GM20000 (cell line): ENCODE data around the gene ACKR4.
"Not testable (repeated sequence)": the region's sequence is repeated elsewhere in the genome, so short reads cannot be mapped to it uniquely, and the experiment has no call there.

Source experiments
- DNase-seq: peaks from one replicate; pipeline ENCODE4 v3.0.0; 2012; ENCODE audit warnings: low spot score
- TF ChIP-seq, protein P1 (sequence below): IDR thresholded peaks from 2 replicates; pipeline ENCODE4 v1.5.1; 2012; ENCODE audit warnings: mild to moderate bottlenecking, control low read depth; ENCODE audit errors: extremely low read depth, missing control alignments

The ACKR4 gene

DNA sequence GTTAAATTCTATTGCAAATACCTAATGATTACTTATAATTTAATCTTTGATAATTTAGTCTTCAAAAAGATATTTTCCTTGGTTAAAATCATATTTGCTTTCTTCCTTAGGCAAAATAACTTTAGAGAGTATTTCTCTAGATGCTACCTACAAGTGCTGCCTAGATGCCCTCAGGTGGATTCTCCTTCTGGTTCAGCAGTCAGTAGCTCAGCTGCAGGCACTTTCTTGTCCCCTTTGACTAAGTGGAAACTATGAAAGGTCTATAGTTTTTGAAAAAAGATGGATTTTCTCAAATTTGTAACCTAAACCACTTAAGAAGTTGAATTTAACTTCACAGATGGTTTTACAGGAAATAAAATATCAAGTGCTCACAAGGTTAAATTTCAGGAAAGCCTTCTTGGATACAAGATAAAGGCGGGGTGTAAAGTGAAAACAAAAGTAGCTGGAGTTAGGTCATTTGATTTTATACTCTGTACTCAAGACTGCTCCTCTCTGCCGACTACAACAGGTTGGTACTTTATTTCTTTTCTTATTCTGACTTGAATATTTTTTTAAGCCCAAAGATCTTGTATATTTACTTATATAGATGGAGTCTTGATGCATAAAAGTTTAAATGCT, at the start of gene ACKR4:
Gene ACKR4, plus strand, starts transcription at position 455 of the 618 bp plus-strand sequence. CDS start 3,128 bp downstream, outside the sequence.
- TF ChIP-seq, protein P1, sequence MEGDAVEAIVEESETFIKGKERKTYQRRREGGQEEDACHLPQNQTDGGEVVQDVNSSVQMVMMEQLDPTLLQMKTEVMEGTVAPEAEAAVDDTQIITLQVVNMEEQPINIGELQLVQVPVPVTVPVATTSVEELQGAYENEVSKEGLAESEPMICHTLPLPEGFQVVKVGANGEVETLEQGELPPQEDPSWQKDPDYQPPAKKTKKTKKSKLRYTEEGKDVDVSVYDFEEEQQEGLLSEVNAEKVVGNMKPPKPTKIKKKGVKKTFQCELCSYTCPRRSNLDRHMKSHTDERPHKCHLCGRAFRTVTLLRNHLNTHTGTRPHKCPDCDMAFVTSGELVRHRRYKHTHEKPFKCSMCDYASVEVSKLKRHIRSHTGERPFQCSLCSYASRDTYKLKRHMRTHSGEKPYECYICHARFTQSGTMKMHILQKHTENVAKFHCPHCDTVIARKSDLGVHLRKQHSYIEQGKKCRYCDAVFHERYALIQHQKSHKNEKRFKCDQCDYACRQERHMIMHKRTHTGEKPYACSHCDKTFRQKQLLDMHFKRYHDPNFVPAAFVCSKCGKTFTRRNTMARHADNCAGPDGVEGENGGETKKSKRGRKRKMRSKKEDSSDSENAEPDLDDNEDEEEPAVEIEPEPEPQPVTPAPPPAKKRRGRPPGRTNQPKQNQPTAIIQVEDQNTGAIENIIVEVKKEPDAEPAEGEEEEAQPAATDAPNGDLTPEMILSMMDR, result no peak

DNA sequence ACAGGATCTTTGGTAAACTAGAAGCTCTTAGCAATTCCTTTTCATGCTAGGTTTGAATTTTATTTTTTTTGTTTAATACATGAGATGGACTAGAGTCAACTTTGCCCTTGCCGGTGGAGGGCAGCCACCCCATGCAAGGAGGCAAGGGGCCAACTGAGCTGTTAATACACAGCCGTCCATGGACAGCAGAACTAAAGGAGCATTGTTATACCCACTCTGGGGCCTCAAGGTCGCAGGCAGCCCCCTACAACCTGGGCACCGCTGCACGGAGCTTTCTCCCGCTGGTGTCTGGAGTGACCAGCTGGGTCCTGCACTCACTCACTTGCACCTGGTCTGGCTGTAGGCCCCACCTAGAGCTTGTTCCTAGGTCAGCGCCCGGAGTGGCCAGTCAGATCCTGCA, 47.9 kb upstream of the ACKR4 start:
- DNase-seq, result no peak
- TF ChIP-seq, protein P1, result no peak

More for the DNA sequence above, at the start of gene ACKR4:
- DNase-seq, result peak; percentile 3

DNA sequence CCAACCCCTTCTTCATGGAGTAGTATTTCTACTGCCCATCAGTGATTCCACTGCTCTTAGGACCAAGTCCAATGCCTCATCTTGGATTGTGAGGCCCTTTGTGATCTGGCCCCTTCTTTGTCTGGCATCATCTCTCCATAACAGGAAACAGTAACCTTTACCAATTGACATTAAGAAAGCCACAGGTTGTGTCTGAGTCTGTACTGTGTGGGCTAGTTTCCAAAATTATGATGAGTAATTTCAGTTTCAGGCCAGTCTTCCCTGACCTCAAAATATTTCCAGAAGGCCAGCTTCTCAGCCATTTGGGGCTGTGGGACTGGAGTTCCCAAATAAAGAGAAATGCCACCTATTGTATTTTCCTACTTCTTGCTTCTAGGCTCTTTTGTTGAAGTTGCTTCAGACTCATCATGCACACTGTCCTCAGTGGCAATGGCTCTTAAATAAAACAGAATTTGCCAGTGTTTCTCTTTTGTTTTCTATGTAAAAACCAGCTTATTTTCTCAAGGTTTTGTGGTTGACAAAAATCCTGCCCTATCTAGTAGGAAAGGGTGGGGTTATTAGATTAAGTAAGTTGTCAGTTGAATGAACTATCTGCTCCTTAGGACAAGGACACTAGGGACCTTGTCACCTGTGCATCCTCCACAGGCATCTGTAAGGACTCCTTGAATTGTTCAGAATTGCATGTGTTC, 47.0 kb upstream of the ACKR4 start:
- TF ChIP-seq, protein P1, result no peak
- peak; percentile 21 for DNase-seq

DNA sequence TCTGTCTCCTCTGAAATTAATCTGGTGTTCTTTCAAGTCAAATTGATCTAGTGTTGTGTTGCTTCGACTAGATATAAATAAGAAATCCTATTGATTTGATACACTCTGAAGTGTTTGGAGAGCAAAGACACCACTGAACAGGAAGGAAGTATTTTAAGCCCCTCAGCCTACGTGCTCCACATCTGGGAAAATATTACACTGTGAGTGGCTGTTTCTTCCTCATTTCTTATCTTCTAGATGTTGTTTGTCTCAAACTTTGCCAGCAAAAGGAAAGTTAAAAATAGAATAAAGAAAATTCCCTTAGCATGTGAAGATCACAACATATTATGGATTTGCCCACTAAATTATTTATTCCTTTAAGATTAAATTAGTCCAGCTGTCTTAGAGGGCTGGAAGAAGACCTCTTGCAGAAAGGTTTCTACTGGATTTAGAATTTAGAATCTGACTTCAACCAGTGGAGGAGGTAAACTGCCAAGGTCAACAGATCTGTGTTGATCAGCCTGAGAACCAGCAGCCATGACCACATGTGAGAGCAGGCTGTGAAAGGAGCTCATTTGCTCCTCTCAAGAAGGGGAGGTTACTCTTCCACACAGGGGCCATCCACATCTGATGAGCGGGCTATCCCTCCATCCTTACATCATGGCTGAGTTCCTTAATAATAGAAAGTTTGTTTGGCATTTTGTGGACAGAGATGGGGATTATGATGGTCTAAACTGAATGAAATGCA, 46.3 kb upstream of the ACKR4 start:
- TF ChIP-seq, protein P1, result no peak

DNA sequence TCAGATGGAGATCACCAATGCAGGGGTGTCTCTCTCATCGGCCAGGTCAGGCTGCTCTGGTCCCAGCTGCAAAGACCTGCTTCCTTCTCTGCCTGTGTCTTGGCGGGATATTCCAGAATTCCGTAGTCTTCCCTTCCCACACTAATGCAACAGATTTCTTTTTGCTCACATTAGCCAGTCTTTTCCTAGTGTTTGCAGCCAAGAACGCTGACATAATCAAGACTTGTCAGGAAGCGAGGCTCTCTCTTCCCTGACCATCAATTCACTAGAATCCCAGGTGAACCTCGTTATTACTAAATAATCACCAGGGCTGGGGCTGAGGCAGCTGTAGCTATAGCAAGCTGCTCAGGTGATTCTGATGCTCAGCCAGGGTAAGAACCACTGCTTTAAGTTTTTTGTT, 43.2 kb upstream of the ACKR4 start:
- DNase-seq, result no peak
- TF ChIP-seq, protein P1, result no peak

More for the DNA sequence above, 46.3 kb upstream of the ACKR4 start:
- no peak for DNase-seq

DNA sequence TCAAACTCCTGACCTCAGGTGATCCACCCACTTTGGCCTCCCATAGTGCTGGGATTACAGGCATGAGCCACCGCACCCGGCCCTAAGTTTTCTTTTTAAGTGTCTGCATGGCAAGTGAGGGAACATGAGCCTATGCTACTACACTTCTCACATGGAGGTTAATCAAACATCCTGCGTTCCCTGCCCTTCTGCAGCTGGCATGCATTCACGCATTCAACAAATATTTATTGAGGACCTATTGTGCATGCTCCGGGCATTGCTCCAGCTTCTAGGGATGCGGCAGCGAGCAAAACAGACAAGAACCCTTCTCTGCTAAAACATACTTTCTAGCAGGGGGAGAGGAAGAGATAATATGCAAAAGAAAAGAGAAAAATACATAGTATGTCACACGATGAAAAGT, 42.6 kb upstream of the ACKR4 start:
- TF ChIP-seq, protein P1, result no peak
- DNase-seq, result no peak

DNA sequence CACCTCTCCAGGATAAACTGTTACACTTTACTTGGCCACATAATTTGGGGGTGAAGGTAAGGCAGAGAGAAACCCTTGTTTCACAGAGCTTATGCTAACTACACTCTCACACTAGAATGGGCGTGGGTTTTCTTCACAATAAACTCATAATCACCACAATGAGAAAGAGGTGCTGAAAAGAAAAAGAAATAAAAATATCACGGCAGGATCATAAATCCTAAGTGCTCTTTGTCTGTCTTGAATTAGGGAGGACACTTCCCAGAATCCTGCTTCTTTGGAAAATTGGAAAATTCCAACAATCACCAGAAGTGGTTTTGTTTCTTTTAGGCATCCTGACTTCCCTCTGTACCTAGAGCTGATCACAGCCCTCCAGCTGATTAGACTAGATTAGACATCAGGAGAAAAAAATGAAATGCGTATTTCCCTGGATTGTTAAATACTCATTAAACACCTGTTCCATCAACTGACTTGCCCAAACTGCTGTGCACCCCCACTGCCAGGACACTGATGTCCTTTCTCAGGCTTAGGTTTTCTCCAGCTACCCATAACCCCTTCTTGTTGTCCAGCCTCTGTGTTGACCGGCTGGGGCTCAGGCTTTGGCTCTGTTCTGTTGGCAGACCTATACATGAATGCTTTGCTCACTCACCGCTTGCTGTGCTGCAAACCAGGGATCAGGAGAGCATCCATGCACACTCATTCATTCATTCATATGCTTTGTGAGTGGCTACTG, 41.6 kb upstream of the ACKR4 start:
- no peak for DNase-seq
- TF ChIP-seq, protein P1, result no peak

DNA sequence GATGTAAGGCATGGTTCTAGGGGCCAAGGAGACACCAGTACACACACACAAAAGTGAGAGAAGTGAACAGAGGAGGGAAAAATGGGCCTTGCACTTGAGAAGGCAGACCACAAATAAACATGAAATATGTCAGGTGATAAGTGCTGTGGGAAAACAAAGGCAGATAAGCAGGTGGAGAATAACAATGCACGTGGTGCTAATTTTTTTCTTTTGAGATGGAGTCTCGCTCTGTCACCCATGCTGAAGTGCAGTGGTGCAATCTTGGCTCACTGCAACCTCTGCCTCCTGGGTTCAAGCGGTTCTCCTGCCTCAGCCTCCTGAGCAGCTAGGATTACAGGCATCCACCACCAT, 41.1 kb upstream of the ACKR4 start:
- not testable (repeated sequence) for DNase-seq
